ENCODE results near the gene POSTN.
"Not testable (repeated sequence)": the region's sequence is repeated elsewhere in the genome, so short reads cannot be mapped to it uniquely, and the experiment has no call there.

Gene POSTN

DNA sequence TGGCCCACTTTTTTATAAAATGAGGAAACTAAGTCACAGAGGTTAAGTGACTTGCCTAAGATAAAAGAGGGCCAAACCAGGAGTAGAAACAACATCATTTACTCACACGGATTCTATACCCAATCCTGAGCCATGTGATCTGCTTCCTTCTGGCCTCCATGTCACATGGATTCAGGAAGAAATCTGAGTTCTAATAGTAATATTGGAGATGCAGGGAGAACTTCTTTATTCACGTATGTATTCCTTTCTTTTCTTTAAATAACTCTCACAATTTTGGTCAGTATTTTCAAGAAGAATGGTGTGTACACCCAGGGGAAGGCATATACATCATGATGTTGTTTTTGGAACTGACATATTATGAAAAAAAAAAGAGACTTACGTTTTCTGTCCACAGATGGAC, 1.8 kb downstream of the POSTN start:
- no peak for DNase-seq (ENCODE audit: extremely low read depth in 1 of 2, low read depth in 1 of 2)

DNA sequence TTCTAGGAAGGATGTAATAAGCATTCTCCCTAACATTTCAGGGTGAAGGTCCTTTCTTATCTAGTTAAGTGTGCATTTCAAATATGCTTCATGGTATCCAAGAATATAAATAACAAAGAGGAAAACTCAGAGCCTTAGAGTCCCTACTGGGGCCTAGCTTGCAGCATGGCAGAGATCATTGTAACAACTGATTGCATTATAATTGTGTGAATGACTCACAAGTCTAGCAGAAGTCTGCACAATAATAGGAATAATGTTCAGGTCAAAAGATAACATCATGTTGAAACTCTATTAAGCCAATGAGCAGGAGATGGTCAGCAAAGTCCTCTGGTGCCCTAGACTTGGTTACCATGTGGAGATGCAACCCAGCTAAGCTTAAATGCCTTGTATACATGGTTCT, 3.4 kb downstream of the POSTN start:
- DNase-seq (ENCODE audit: extremely low read depth in 1 of 2, low read depth in 1 of 2) = no peak

GRCh38 chr13:37594550-37594949, 4.0 kb downstream of the POSTN start:
- DNase-seq (ENCODE audit: extremely low read depth in 1 of 2, low read depth in 1 of 2) = no peak

GRCh38 chr13:37589381-37589780, 9.2 kb downstream of the POSTN start:
- not testable (repeated sequence) for DNase-seq (ENCODE audit: extremely low read depth in 1 of 2, low read depth in 1 of 2)

GRCh38 chr13:37587236-37587635, 11.3 kb downstream of the POSTN start:
- no peak for DNase-seq (ENCODE audit: extremely low read depth in 1 of 2, low read depth in 1 of 2)

- DNase-seq (ENCODE audit: extremely low read depth in 1 of 2, low read depth in 1 of 2) = no peak
Observed at GRCh38 chr13:37586164-37586563, 12.4 kb downstream of the POSTN start.

GRCh38 chr13:37585541-37585940, 13.0 kb downstream of the POSTN start:
- DNase-seq (ENCODE audit: extremely low read depth in 1 of 2, low read depth in 1 of 2) = no peak

GRCh38 chr13:37576601-37577000, 22.0 kb downstream of the POSTN start:
- no peak for DNase-seq (ENCODE audit: extremely low read depth in 1 of 2, low read depth in 1 of 2)

- DNase-seq (ENCODE audit: extremely low read depth in 1 of 2, low read depth in 1 of 2) = no peak
Observed at GRCh38 chr13:37565425-37565824, 33.1 kb downstream of the POSTN start.

DNA sequence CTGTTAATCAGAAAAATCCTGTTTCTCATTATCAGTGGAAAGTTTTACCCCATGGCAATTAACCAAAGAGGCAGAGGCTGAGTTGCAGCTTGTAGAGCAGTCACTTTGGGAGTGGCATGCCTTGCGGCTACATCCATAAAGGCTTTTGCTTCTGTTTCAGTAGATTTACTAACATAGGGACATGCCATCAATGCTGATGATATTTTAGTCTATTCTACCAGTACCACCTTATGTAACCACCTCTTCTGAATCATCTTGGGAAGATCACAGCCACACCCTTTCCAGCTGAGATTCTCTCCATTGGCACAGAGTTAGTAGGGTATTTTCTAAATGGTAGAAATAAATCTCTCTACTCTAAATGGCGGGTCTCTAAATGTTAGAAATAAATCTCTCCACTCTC, 37.5 kb downstream of the POSTN start:
- no peak for DNase-seq (ENCODE audit: extremely low read depth in 1 of 2, low read depth in 1 of 2)

GRCh38 chr13:37560526-37560925, 38.0 kb downstream of the POSTN start:
- no peak for DNase-seq (ENCODE audit: extremely low read depth in 1 of 2, low read depth in 1 of 2)

GRCh38 chr13:37558766-37559165, 39.8 kb downstream of the POSTN start:
- not testable (repeated sequence) for DNase-seq (ENCODE audit: extremely low read depth in 1 of 2, low read depth in 1 of 2)

DNA sequence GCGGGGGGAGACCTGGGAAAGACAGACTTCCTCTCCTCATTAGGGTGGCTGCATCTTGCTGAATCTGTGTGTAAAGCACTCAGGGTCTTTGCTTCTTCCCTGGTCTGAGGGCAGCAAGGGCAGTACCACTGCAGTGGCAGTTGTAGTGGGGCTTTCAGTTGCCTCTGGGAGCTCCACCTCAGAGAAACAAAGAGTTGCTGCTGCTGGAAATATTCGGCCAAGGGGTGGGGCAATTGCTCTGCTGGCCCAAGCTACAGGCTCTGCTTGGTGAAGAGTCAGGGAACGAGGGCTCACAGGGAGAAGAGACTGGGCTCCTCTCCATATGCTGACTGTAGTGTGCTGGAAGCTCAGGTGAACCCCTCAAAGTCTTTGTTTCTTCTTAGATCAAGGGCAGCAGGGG, 52.5 kb downstream of the POSTN start:
- no peak for DNase-seq (ENCODE audit: extremely low read depth in 1 of 2, low read depth in 1 of 2)

DNA sequence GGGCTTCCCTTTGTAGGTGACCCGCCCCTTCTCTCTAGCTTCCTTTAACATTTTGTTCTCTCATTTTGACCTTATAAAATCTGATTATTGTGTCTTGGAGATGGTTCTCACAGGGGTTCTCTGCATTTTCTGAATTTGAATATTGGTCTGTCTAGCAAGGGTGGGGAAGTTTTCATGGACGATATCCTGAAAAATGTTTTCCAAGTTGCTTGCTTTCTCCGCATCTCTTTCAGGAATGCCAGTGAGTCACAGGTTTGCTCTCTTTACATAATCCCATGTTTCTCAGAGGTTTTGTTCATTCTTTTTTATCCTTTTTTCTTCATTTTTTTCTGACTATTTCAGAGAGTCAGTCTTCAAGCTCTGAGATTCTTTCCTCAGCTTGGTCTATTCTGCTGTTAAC, 53.6 kb downstream of the POSTN start:
- no peak for DNase-seq (ENCODE audit: extremely low read depth in 1 of 2, low read depth in 1 of 2)

DNA sequence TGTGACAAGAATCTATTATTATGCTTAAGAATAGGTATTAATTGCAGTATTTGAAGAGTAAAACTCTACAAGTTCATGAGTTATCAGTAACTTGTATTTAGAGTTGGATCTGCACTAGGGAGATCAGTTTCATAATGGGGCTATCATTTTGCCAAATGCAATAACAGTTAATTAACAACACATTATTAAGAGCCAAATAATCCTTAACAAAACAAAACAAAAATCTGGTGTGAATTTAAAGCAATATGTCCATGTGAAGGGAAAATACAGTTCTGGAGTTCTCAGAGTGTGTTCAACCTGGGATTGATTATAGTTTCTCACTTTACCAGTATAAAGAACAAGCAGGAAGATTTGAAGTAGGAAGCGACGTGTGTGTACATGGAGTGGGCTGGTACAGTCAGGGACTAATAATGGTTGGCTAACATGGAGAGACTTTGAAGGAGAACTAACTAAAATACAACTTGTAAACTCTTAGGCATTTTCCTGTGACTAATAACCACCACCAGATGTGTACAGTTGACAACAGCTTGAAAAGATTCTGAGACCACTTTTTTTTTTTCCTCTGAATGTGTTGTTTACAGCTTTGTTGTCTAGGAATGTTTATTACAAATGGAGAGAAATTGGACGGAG, 58.5 kb downstream of the POSTN start:
- DNase-seq (ENCODE audit: extremely low read depth in 1 of 2, low read depth in 1 of 2) = no peak

DNA sequence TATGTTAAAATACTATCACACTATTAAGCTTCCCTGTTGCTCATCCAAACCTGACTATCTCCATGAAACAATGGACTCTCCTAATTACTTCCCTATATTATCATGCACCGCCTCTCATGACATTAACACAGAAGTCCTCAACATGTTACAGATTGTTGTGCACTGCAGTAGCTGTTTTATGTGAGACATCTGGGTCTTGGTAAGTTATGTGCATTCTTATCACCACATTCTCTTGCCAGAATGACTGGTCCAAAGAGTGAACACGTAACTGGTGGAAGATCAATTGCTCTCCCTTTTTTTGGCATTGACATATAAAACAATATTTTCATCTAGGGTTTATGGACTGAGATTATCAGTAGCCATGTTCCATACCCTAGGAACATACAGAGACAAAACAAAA, 59.4 kb downstream of the POSTN start:
- no peak for DNase-seq (ENCODE audit: extremely low read depth in 1 of 2, low read depth in 1 of 2)

- no peak for DNase-seq (ENCODE audit: extremely low read depth in 1 of 2, low read depth in 1 of 2)
Observed at GRCh38 chr13:37535501-37535900, 63.1 kb downstream of the POSTN start.

DNA sequence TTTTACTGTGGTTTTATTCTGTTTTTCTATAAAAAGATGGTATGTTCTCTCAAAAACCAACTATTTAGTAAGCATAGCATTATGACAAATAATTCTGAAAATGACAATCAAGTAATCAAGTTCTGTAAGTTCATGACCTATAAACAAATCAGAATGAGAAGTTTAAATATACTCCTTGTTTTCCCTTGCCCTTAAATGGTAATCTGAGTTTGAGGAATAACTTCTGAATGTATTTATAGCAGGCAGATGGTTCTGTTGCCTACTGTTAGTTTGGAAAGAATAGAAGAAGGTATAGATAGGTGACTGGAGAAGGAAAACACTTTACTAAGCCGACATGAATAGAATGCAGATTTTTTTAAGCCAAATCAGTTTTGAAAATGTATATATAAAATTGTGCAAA, 63.9 kb downstream of the POSTN start:
- DNase-seq (ENCODE audit: extremely low read depth in 1 of 2, low read depth in 1 of 2) = no peak

GRCh38 chr13:37534181-37534580, 64.4 kb downstream of the POSTN start:
- no peak for DNase-seq (ENCODE audit: extremely low read depth in 1 of 2, low read depth in 1 of 2)

DNA sequence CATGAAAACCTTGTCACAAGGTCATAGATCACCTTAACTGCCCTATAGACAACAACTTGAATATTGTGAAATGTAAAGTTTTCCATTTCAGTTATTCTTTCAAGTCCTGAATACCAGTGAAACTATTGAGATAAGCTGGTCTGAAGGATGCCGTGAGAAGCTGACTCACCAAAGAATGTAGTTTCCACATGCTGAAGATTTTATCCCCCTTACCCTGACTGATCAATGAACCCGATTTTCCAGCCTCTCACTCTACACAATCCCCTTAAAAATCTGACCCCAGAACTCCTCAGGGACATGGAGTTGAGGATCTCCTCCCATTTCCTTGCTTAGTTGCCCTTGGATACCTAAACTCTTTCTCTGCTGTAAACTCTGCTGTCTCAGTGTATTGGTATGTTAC, 67.5 kb downstream of the POSTN start:
- DNase-seq (ENCODE audit: extremely low read depth in 1 of 2, low read depth in 1 of 2) = no peak

DNA sequence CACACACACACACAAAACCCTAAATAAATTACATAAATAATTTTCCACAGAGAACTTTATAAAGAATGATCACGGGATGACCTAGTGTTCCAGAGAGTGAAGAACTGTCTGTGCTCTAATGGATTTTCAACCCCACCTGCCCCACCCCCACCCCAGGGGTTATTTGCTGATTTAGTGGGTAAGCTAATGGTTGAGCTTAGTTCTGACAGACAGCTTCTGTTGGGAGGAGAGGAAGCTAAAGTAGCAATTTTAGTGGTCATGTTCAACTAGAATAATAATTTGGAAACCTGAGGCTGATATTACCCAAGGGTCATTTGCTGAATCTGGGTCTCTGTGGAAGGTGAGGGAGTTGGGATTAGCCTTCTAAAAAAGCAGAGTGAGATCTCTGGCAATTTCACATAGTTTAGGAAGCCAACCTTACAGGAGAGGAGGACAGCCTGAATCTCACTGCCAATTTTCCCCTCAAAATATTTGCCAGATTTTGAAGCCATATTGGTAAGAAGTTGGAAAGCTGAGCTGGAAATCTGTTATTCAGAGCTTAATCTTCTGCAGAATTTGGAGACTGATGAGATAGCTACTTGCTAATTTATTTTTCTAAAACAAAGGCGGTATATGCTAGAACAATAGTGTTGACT, 68.7 kb downstream of the POSTN start:
- no peak for DNase-seq (ENCODE audit: extremely low read depth in 1 of 2, low read depth in 1 of 2)

GRCh38 chr13:37526710-37527473, 71.7 kb downstream of the POSTN start:
- DNase-seq (ENCODE audit: extremely low read depth in 1 of 2, low read depth in 1 of 2) = no peak

Data from activated CD8-positive, alpha-beta memory T cell treated with anti-CD3 and anti-CD28 coated beads for 1 hour (primary cell).